HCT116 (cell line): ENCODE measurements around the gene SNAP29.

Source experiments
- CTCF ChIP-seq, 3 experiments: fragments of 200-600 bp in 1 of 3; sonication (generic) in 1 of 3; IDR thresholded peaks in 2 of 3; conservative IDR thresholded peaks in 1 of 3; 2 replicates each; pipeline ENCODE4 v1.5.1; 2012 to 2017; ENCODE audit warnings: low read depth in 2 of 3, low read length in 2 of 3, antibody characterized with exemption in 1 of 3, borderline replicate concordance in 1 of 3, control low read depth in 1 of 3, mild to moderate bottlenecking in 1 of 3, mixed read lengths in 1 of 3, mixed run types in 1 of 3, moderate library complexity in 1 of 3; ENCODE audit not compliant: insufficient read depth in 1 of 3
- POLR2A ChIP-seq: IDR thresholded peaks from 2 replicates; pipeline ENCODE4 v1.7.0; 2011; ENCODE audit warnings: borderline replicate concordance; ENCODE audit not compliant: insufficient read depth, insufficient read length; ENCODE audit errors: extremely low read depth
- ZBTB33 ChIP-seq: IDR thresholded peaks from 2 replicates; pipeline ENCODE4 v1.6.1; 2011; ENCODE audit warnings: mild to moderate bottlenecking, low read length, moderate library complexity; ENCODE audit not compliant: insufficient replicate concordance; ENCODE audit errors: extremely low read depth
- ZNF274 ChIP-seq: fragments of 200-500 bp; sonication (Bioruptor generic); IDR thresholded peaks from 2 replicates; pipeline ENCODE4 v1.6.1; 2014; ENCODE audit warnings: mild to moderate bottlenecking, low read depth, low read length, inconsistent platforms

DNA sequence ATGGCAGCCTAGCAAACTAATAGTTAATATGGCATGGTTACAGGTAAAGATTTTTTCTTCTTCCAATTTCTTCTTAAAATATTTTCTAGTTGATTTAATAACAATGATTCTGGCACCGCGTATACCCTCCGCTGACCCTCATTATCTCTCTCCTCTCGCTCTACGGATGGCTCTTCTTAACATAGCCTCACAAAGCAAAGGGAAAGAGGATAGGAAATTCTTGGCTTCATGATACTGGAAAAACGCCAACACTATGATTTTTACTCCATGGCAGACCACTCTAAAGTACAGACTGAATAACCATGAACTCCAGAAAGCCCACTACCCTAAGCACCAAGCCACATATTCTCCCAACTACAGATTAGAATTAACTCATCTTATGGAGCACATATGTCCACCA is 6.3 kb upstream of the SNAP29 start:
- TF ChIP-seq ZNF274 = no peak
- TF ChIP-seq CTCF (IDR thresholded peaks at IDR 0.05 in 2 of 3, conservative IDR thresholded peaks at IDR 0.05 in 1 of 3; ENCODE audit: borderline replicate concordance in 1 of 3, insufficient read depth in 1 of 3, low read depth in 2 of 3, low read length in 2 of 3) = no peak
- TF ChIP-seq ZBTB33 = no peak
- no peak for TF ChIP-seq POLR2A
